GM12801 (cell line): ENCODE results near the gene CDK14.

Source experiments
- CTCF ChIP-seq: IDR thresholded peaks from one replicate; pipeline ENCODE4 v1.5.1; 2011; ENCODE audit warnings: control low read depth; ENCODE audit not compliant: insufficient read length; ENCODE audit errors: extremely low read depth

CDK14 gene

GRCh38 chr7:91067242-91067641 is 471.1 kb downstream of the CDK14 start:
- TF ChIP-seq CTCF: no peak

GRCh38 chr7:91068136-91068795 is 472.1 kb downstream of the CDK14 start:
- no peak for TF ChIP-seq CTCF

GRCh38 chr7:91069146-91069545 is 473.0 kb downstream of the CDK14 start:
- TF ChIP-seq CTCF: no peak

- TF ChIP-seq CTCF: no peak
Measured at GRCh38 chr7:91079487-91079886, 483.4 kb downstream of the CDK14 start.

- TF ChIP-seq CTCF: no peak
Measured at GRCh38 chr7:91080351-91080750, 484.2 kb downstream of the CDK14 start.

GRCh38 chr7:91082038-91082437 is 485.9 kb downstream of the CDK14 start:
- TF ChIP-seq CTCF: no peak

GRCh38 chr7:91082852-91083495 is 486.9 kb downstream of the CDK14 start:
- TF ChIP-seq CTCF: no peak
